ENCODE results near the gene MPRIP.

The MPRIP gene

DNA sequence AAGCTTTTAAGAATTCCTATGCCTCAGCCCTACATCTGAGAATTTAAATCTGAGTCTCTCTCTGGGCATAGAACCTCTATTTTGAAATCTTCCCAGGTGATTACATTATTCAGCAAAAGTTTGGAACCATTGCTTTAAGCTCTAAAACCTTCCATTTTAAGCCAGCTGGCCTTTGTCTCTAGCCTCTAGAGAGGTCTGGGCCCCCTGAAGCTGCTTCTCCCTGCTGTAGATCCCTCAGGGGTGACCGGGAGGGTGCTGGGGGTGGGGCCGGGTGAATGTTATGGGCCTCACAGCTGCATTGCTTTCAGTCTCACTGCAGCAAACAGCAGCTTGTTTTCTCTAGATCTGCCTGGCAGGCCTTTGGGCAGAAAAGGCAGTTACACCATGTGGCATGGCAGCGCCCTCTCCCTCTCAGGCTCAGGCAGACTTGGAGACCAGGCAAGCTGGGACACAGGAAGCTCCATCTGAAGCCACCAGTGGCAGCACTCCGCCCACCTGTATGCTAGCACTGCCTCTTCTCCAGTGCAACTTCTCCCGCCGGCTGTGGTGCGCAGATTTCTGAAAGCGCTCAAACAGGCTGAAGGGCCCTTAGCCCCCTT lies 66.3 kb downstream of the MPRIP start:
- Histone ChIP-seq H3K4me2 (ENCODE audit: low read length) (no peak overlapping the region), H3K18ac (ENCODE audit: low read length) (no peak overlapping the region), H3K79me1 (ENCODE audit: low read length) (peaks cover 45% of the 10 kb centered on the region), H3K27ac (ENCODE audit: low read depth, low read length) (no peak overlapping the region), H2BK15ac (replicated peaks; ENCODE audit: low read depth) (no peak overlapping the region), H4K5ac (ENCODE audit: low read length) (no peak overlapping the region), H3K56ac (ENCODE audit: low read length) (no peak overlapping the region), H3K4me3 (ENCODE audit: low read length) (no peak overlapping the region), H3K4me1 (ENCODE audit: control insufficient read depth, low read depth, low read length) (no peaks in the 10 kb centered on the region), H3K27me3 (ENCODE audit: insufficient read depth, low read length, poor library complexity) (no peaks in the 10 kb centered on the region), H3K36me3 (ENCODE audit: control insufficient read depth, insufficient read depth, low read length) (no peaks in the 10 kb centered on the region), H3K4ac (ENCODE audit: low read depth, low read length) (no peak overlapping the region), H3K9ac (ENCODE audit: low read length) (no peak overlapping the region), H2BK120ac (ENCODE audit: low read depth, low read length) (no peak overlapping the region), H3K23ac (ENCODE audit: low read length) (no peak overlapping the region), H2BK5ac (ENCODE audit: low read length) (no peak overlapping the region), H2AK5ac (ENCODE audit: low read length) (no peak overlapping the region), H3K79me2 (ENCODE audit: control insufficient read depth, insufficient read depth, low read length) (peaks cover 11% of the 10 kb centered on the region), H4K8ac (ENCODE audit: low read depth, low read length) (no peak overlapping the region)
- WGBS (ENCODE audit: extremely low coverage, insufficient coverage, low lambda C conversion rate), result no CpG with 5 or more reads among the region's 8 CpGs
- no peak for DNase-seq

DNA sequence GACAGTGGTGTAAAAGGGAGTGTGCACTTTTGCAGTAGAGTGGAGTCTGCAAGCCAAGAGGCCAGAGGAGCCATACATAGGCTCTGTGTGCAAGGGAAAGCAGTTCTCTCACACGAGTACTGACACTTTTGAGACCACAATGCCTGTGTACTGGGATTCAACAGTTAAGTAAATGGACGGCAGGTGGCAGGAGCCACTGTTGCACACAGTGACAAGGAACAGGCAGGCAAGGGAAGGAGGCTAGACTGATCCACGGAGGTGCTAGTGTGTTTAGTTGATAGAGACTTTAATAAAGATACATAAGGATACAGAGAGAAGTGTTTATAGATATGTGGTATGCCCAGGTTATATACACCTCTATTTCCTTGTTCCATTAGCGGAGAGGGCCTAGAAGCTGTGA lies 67.0 kb downstream of the MPRIP start:
- Histone ChIP-seq H3K27me3 (ENCODE audit: insufficient read depth, low read length, poor library complexity) (no peaks in the 10 kb centered on the region), H2BK5ac (ENCODE audit: low read length) (no peak overlapping the region), H3K9ac (ENCODE audit: low read length) (no peak overlapping the region), H2AK5ac (ENCODE audit: low read length) (no peak overlapping the region), H3K18ac (ENCODE audit: low read length) (no peak overlapping the region), H3K4me2 (ENCODE audit: low read length) (no peak overlapping the region), H3K79me2 (ENCODE audit: control insufficient read depth, insufficient read depth, low read length) (peaks cover 11% of the 10 kb centered on the region), H3K27ac (ENCODE audit: low read depth, low read length) (no peak overlapping the region), H3K56ac (ENCODE audit: low read length) (no peak overlapping the region), H2BK120ac (ENCODE audit: low read depth, low read length) (no peak overlapping the region), H3K4ac (ENCODE audit: low read depth, low read length) (no peak overlapping the region), H3K4me1 (ENCODE audit: control insufficient read depth, low read depth, low read length) (no peaks in the 10 kb centered on the region), H3K36me3 (ENCODE audit: control insufficient read depth, insufficient read depth, low read length) (no peaks in the 10 kb centered on the region), H4K8ac (ENCODE audit: low read depth, low read length) (no peak overlapping the region), H3K79me1 (ENCODE audit: low read length) (peaks cover 42% of the 10 kb centered on the region), H2BK15ac (replicated peaks; ENCODE audit: low read depth) (no peak overlapping the region), H3K23ac (ENCODE audit: low read length) (no peak overlapping the region), H4K5ac (ENCODE audit: low read length) (no peak overlapping the region), H3K4me3 (ENCODE audit: low read length) (no peak overlapping the region)
- no CpG with 5 or more reads among the region's 4 CpGs for WGBS (ENCODE audit: extremely low coverage, insufficient coverage, low lambda C conversion rate)
- DNase-seq, result no peak

DNA sequence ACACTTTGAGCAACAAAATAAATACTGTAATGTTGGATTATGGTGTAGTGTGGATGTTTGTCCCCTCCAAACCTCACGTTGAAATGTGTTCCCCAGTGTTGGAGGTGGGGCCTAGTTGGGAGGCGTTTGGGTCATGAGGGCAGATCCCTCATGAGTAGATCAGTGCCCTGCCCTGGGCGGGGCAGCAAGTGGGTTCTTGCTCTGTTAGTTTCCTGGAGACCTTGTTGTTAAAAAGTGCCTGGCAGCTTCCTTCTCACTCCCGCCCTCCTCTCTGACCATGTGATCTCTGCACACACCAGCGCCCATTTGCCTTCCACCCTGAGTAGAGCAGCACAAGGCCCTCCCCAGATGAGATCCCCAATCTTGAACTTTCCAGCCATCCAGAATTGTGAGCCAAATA lies 67.7 kb downstream of the MPRIP start:
- no peak overlapping the region for H2AK5ac ChIP-seq (ENCODE audit: low read length)
- no peak overlapping the region for H3K23ac ChIP-seq (ENCODE audit: low read length)
- H3K79me2 ChIP-seq (ENCODE audit: control insufficient read depth, insufficient read depth, low read length), result peaks cover 11% of the 10 kb centered on the region
- no peak overlapping the region for H2BK15ac ChIP-seq (replicated peaks; ENCODE audit: low read depth)
- H2BK120ac ChIP-seq (ENCODE audit: low read depth, low read length), result no peak overlapping the region
- H3K56ac ChIP-seq (ENCODE audit: low read length), result no peak overlapping the region
- no CpG with 5 or more reads among the region's 5 CpGs for WGBS (ENCODE audit: extremely low coverage, insufficient coverage, low lambda C conversion rate)
- no peak overlapping the region for H3K4me2 ChIP-seq (ENCODE audit: low read length)
- H2BK5ac ChIP-seq (ENCODE audit: low read length), result no peak overlapping the region
- no peak for DNase-seq
- no peaks in the 10 kb centered on the region for H3K36me3 ChIP-seq (ENCODE audit: control insufficient read depth, insufficient read depth, low read length)
- no peak overlapping the region for H3K4me3 ChIP-seq (ENCODE audit: low read length)
- no peak overlapping the region for H4K8ac ChIP-seq (ENCODE audit: low read depth, low read length)
- H3K9ac ChIP-seq (ENCODE audit: low read length), result no peak overlapping the region
- H3K79me1 ChIP-seq (ENCODE audit: low read length), result peaks cover 41% of the 10 kb centered on the region
- H3K27me3 ChIP-seq (ENCODE audit: insufficient read depth, low read length, poor library complexity), result no peaks in the 10 kb centered on the region
- H3K4me1 ChIP-seq (ENCODE audit: control insufficient read depth, low read depth, low read length), result no peaks in the 10 kb centered on the region
- H3K4ac ChIP-seq (ENCODE audit: low read depth, low read length), result no peak overlapping the region
- no peak overlapping the region for H3K18ac ChIP-seq (ENCODE audit: low read length)
- no peak overlapping the region for H4K5ac ChIP-seq (ENCODE audit: low read length)
- no peak overlapping the region for H3K27ac ChIP-seq (ENCODE audit: low read depth, low read length)

DNA sequence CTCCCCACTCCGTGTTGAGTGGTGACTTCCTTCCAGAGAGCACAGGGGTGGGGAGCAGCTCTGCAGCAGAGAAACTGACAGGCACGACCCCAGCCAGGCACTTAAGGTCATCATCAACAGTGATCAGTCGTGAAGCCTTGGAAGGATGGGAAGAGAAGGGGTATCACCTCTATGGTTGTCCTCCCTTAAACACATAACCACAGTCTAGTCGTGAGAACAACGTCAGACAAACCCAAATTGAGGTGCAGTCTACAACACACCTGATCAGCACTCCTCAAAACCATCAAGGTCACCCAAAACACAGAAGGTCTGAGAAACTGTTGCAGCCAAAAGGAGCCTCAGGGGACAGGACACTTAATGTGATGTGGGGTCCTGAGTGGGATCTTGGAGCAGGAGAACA lies 68.3 kb downstream of the MPRIP start:
- Histone ChIP-seq H3K27me3 (ENCODE audit: insufficient read depth, low read length, poor library complexity) (no peaks in the 10 kb centered on the region), H3K79me1 (ENCODE audit: low read length) (peaks cover 44% of the 10 kb centered on the region)
- WGBS (ENCODE audit: extremely low coverage, insufficient coverage, low lambda C conversion rate), result no CpG with 5 or more reads among the region's 5 CpGs

DNA sequence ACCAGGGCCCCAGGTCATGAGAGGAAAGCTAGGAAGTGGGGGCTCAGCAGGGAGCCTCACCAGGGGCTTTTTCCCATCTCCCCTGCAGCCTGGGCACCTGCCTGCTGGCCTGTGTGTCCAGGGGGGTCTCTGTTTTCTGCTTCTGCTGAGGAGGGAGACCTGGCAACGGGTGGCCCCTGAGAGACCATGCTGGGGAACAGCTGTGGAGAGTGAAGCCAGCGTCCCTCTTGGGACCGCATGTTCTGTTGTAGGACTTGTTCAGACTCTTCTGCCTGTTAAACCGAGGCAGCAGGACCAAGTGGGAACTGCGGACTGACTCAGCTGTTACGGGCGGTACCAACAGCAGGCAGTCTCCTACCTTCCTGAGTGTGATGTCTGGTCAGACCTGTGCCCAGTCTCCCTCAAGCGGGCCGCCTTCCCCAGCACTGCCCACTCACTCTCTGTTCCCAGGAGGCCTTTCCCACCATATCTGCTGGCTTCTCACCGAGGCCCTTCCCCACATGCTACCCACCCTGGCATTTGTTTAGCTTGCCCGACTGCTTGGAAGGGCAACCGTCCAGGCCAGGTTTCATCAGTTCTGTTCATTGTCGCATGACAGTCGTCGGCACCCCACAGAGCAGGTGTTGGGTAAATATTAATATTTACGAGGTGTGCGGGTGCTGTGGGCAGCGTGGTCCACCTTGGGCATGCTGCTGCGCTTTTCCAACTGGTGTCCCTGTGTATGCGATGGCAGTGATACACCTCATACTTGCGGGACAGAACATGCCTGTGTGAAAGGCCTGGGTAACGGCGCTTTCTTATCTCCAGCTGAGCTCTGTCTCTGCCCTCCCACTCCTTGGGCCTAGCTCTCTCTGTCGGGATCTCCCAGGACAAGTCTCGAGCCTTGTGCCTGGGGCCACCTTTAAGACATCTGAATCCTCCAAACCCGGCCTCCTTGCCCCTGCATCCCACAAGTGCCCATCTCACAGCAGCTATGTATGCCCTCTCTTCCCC lies 69.4 kb downstream of the MPRIP start:
- Histone ChIP-seq H2AK5ac (ENCODE audit: low read length) (no peak overlapping the region), H3K23ac (ENCODE audit: low read length) (no peak overlapping the region), H2BK5ac (ENCODE audit: low read length) (no peak overlapping the region), H3K79me1 (ENCODE audit: low read length) (peaks cover 47% of the 10 kb centered on the region), H3K79me2 (ENCODE audit: control insufficient read depth, insufficient read depth, low read length) (peaks cover 21% of the 10 kb centered on the region), H3K56ac (ENCODE audit: low read length) (no peak overlapping the region), H3K4me1 (ENCODE audit: control insufficient read depth, low read depth, low read length) (no peaks in the 10 kb centered on the region), H2BK120ac (ENCODE audit: low read depth, low read length) (no peak overlapping the region), H4K5ac (ENCODE audit: low read length) (no peak overlapping the region), H3K9ac (ENCODE audit: low read length) (no peak overlapping the region), H2BK15ac (replicated peaks; ENCODE audit: low read depth) (no peak overlapping the region), H3K36me3 (ENCODE audit: control insufficient read depth, insufficient read depth, low read length) (no peaks in the 10 kb centered on the region), H3K4ac (ENCODE audit: low read depth, low read length) (no peak overlapping the region), H3K4me2 (ENCODE audit: low read length) (no peak overlapping the region), H3K18ac (ENCODE audit: low read length) (no peak overlapping the region), H3K4me3 (ENCODE audit: low read length) (no peak overlapping the region), H4K8ac (ENCODE audit: low read depth, low read length) (no peak overlapping the region), H3K27ac (ENCODE audit: low read depth, low read length) (no peak overlapping the region), H3K27me3 (ENCODE audit: insufficient read depth, low read length, poor library complexity) (no peaks in the 10 kb centered on the region)
- no CpG with 5 or more reads among the region's 26 CpGs for WGBS (ENCODE audit: extremely low coverage, insufficient coverage, low lambda C conversion rate)
- no peak for DNase-seq

More for the DNA sequence above, 68.3 kb downstream of the MPRIP start:
- Histone ChIP-seq H3K4me3 (ENCODE audit: low read length) (no peak overlapping the region), H2AK5ac (ENCODE audit: low read length) (no peak overlapping the region), H3K4me1 (ENCODE audit: control insufficient read depth, low read depth, low read length) (no peaks in the 10 kb centered on the region), H3K9ac (ENCODE audit: low read length) (no peak overlapping the region), H3K36me3 (ENCODE audit: control insufficient read depth, insufficient read depth, low read length) (no peaks in the 10 kb centered on the region), H2BK5ac (ENCODE audit: low read length) (no peak overlapping the region), H3K56ac (ENCODE audit: low read length) (no peak overlapping the region), H4K5ac (ENCODE audit: low read length) (no peak overlapping the region), H3K79me2 (ENCODE audit: control insufficient read depth, insufficient read depth, low read length) (peaks cover 15% of the 10 kb centered on the region), H3K4ac (ENCODE audit: low read depth, low read length) (no peak overlapping the region), H4K8ac (ENCODE audit: low read depth, low read length) (no peak overlapping the region), H3K18ac (ENCODE audit: low read length) (no peak overlapping the region), H3K27ac (ENCODE audit: low read depth, low read length) (no peak overlapping the region), H3K23ac (ENCODE audit: low read length) (no peak overlapping the region), H2BK15ac (replicated peaks; ENCODE audit: low read depth) (no peak overlapping the region), H3K4me2 (ENCODE audit: low read length) (no peak overlapping the region), H2BK120ac (ENCODE audit: low read depth, low read length) (no peak overlapping the region)
- DNase-seq, result no peak
